ENCODE results near the gene ASCL5.

Gene ASCL5

DNA sequence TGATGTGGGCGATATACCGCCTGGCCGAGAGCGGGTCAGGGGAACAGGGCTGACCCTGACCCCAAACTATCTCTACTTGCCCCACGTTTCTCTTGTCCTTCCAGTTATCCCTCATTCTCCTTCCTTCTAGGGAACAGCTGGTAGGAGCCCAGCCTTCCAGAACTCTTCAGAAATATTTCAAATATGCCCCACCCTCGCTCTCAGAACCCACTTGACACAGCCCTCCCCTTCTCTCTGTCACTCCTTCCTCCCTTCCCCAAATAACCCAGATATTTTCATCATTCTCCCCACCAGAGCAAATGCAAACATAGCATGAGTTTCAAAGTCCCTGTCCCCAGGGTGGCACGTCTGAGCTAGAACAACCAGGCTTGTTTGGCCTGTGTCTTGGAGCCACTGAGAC is 15.8 kb downstream of the ASCL5 start:
- DNase-seq (ENCODE audit: low read depth in 2 of 2) = no peak

DNA sequence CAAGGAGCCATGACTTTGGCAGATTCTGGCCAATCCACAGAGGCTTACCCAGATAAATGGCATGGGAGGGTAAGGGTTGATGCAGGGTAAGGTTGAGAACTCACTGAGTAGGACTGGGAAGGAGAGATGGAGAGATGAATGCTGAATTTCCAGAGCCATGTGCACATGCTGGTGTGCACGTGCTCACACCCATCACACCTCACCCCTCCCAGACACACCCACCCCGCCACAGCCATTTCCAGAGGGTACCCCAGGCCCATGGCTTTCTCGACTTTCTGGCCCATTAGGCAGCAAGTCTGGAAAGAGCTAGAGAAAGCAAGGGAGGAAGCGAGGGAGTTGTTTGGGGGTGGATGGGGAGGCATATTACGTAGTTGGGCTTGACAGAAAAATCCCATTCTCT is 16.4 kb downstream of the ASCL5 start:
- no peak for DNase-seq (ENCODE audit: low read depth in 2 of 2)

DNA sequence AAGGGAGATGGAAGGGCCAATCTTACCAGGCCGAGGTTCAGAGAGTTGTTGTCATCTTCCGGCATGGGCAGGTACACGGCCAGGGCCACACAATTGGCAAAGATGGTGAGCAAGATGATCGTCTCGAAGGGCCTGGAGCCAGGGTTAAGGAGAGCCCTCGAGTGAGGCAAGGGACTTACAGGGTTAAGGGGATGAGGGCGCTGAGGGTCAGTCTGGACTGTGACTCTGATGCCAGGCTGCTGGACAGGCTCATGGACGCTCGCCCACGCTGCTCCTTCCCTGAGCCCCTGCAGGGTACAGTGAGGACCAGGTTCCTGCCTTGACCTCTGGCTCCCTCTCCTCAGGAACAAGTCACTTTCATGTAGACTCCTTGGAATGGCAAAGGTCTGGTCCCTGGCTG is 16.8 kb downstream of the ASCL5 start:
- no peak for DNase-seq (ENCODE audit: low read depth in 2 of 2)

DNA sequence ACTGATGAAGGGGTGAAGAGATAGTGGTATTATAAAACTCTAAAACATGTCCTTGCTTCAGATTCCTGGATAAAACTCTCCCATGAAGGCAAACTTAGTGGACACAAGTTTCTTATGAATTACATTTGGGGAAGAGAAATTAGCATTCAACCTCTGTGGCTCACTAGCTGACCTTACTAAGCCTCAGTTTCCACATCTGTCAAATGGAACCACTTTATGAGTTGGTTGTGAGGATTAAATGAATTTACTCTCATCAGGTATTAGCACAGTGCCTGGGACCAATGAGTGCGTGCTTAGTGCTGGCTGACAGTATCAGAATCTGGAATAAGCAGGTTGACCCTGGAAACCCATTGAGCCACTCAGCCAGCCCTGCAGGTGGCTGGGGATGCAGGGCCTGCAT is 17.3 kb downstream of the ASCL5 start:
- no peak for DNase-seq (ENCODE audit: low read depth in 2 of 2)

DNA sequence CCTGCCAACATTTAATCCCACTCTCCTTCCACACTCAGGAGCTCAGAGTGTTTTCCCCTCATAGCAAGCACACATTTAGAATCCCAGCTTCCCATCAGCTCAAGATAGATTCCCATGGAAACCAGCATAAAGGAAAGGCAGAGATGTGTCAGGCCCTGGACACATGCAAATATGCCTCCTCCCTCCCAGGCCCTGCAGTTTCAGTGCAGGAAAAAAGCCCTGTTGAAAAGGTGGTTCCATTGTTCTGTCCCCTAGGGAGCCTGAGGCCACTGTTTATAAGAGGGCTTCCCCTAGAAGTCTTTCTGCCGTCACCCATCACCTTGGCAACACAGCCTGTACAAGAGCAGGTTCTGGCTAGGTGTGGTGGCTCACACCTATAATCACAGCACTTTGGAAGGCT is 18.4 kb downstream of the ASCL5 start:
- no peak for DNase-seq (ENCODE audit: low read depth in 2 of 2)

DNA sequence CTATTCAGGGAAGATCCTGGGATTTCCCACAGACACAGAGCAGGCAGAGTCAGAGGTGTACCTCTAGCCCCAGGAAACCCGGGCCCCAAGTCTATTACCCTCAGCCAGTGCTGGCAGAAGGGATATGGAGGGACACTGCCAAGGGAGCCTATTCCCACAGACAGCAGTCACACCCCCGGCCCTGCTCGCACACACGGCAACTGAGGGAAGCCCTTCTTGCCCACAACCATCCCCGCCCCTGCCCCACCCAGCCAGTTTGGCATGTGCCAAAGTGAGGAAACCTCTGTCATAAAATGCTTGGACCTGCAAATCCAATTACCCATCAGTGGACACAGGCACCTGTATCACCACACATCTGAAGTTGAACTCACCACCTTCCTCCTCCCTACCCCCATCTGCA is 21.3 kb downstream of the ASCL5 start:
- DNase-seq (ENCODE audit: low read depth in 2 of 2) = no peak

DNA sequence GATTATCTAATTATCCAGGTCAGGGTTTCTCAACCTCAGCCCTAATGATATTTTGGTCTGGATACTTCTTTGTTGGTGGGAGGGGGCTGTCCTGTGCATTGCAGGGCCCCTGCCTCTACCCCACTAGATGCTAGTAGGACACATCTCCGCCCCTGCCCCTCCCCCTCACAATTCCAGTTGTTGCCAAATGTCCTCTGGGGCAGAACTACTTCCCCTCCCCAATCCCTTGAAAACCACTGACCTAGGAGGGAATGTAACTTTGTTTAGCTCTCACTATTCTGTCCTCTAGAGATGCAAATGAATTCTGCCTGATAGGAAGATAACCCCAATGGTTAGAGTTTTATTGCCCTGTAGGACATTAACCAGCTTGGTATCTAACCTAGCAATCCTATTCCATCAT is 22.8 kb downstream of the ASCL5 start:
- DNase-seq (ENCODE audit: low read depth in 2 of 2) = no peak

DNA sequence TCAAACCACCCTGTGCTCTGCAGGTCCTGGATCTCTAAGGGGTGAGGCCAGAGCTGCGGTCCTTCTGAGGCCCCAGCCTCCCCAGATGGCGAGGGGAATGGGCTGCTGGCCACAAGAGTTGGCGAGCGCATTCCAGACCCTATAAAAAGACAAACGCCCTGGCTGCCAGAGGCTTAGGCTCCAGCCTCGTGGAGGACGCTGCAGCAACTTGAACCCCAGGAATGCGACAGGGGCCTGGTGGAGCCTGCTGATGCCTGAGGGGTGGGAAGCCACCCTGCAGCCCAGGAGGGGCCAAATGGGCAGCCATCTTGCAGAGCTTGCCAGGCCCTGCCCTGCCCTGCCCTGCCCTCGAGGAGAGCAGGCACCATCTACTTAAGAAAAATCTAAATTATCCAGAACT is 23.3 kb downstream of the ASCL5 start:
- DNase-seq (ENCODE audit: low read depth in 2 of 2) = no peak

DNA sequence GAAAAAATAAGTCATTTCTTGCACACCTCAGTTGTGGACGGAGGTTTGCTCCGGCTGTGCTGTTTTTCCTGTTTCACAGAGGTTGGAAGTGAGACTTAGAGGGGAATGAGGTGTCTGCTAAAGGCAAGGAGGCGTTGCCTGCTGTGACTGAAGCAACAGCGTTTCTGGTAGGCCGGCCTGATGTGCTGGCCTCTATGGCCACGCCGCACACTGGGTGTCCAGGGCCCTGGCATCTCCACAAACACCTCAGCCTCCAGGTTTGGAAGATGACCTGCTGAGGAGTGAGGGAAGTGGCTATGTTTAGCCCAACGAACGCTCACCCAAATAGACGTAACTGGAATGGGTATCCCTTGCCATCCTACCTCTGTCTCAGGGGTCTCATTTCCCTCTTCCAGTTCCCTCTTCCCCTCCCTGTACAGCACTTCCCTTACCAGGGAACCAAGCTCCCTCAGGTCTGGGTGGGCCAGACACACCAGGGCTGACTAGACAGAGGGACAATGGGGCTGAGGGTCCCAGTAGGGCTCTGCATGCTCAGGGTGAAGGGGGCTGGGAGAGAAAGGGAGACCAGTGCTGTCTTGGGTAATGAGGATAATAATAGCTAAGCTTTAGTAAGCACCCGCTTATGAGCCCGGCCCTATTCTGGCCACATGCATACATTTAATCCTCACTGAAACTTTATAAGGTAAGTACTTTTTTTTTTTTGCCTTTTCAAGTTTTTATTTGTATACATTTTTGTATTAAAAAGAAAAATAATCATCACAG is 26.6 kb downstream of the ASCL5 start:
- DNase-seq (ENCODE audit: low read depth in 2 of 2) = no peak

DNA sequence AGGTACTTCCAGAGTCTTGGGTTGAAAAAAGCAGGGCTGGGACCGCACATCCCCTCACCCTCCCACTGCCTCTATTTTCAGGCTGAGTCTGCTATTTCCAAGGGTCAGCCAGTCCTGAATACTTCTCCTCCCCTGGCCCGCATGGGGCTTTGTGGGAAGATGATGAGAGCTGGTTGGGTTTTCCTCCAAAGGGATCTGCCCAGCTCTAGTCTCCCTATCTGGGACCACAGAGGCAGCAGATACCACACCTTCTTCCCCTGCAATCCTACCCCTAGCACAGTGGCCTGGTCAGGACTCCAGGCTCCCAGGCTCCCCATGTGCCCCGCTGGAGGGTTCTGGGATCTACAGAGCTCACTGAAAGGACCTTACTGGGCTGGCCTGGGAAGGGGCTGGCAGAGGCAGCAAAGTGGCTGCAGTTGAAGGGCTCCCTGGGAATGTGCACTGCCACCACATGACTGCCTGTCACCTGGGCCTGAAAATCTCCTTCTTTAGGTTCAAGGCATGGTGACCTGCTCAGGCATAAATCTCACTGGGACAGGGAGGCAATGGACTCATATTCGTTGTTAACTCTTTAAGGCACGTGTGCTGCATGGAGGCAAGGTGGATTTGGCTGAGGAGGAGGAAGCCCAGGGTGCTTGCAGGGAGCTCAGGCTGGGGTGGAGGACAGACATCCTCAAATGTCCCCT is 27.8 kb downstream of the ASCL5 start:
- no peak for DNase-seq (ENCODE audit: low read depth in 2 of 2)

DNA sequence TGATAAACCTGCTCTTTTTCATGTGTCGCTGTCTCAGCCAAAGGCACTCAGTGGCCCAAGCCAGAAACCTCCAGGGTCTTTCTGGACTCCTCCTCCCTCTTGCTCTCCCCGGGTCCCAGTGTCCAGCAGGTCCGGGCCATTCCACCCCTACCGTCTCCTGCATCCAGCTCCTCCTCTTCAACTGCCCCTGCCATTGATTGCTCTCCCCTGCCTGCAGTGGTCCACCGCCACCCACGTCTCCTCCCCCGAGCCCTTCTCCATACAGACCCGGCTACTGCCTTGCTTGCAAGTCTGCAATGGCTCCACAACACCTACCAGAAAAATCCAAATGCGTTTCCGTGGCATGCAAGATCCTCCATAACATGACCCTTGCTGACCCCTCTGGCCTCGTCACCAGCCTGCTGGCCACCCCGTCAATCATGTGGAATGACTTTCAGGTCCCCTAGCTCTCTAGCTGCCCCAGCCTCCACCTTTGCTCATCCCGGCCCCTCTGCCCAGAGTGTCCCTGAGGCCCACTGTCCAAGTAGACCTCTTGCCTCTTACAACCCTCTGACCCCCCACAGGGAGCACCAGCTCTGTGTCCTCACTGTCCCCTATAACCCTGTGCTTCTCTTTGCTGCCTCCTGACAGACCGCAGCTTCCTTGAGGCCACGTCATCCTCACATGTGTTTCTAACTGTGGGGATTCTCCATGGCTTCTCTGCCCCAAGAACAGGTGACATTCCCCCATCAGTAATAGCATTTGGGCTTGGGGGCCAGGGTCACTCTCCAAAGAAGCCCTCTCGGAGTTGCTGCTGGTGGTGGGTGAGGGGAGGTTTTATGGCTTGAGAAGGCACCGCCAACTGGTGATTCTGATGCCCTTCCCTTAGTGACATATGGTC is 29.8 kb downstream of the ASCL5 start:
- no peak for DNase-seq (ENCODE audit: low read depth in 2 of 2)

DNA sequence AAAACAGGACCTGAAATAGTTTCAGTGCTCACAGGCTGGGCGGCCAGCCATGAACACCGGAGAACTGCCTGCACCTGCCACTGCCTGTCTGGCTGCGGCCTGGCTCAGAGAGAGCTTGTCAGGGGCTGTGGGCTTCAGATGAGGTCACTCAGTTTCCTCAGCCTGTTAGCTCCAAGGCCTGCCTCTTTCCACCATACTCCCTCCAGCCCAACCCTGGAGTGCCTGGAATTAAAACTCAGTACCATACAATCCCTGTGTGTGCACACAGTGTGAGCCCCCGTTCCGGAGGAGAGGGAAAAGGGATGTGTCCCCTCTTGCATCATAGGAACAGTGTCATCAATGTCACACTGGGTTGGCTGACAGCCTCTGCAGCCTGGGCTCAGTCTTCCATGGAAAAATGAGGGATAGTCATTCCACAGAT is 30.9 kb downstream of the ASCL5 start:
- DNase-seq (ENCODE audit: low read depth in 2 of 2) = no peak

DNA sequence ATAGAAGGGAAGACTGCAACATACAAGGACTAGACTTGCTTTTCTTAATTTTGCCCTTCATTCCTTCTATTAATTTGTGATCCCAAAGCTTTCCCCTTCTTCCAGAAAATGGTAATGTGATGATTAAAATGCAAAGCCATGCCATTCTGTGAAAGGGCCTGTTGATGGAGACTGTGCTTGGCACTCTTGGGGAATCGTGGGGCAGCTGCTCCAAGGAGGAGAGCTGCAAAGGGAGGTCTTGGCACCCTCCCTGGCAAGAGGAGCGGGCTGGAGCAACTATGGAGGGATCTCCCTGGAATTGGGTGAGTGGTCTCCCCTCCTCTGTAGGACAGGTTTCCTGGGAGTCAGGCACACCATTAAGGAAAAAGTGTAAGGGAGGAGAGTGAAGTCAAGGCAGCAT is 31.4 kb downstream of the ASCL5 start:
- no peak for DNase-seq (ENCODE audit: low read depth in 2 of 2)

DNA sequence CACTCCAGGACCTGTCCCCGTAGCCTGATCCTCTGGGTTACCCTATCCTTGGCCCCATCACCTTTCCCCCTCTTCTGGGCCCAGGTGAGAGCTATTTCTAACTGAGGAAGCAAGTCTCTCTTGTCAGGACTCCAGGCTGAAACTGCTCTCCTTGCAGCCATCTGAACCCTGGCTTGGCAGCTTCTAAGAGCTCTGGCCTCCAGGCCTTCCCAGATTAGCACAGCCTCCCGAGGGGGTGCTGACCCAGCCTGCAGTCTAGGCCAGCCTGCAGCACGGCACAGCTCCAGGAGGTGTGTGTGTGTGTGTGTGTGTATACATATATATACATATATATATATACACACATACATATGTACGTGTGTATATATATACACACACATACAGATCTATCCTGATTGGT is 32.2 kb downstream of the ASCL5 start:
- no peak for DNase-seq (ENCODE audit: low read depth in 2 of 2)

DNA sequence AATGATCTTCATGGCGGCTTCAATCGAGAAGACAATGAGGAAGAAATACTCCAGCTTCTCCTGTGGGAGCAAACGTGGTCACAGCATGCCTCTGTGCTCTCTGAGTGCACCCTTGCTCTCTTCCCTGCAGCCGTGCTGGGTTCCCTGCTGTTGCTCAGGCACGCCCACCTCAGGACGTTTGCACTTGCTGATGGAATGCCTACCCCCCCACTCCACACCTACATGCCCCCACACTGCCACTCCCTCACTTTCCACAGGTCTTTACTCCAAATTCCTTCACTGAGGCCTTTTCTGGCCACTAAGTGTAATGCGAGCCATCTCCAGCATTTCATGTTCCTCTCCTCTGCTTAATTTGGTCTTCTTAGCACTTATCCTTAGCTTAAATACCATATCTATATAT is 33.0 kb downstream of the ASCL5 start:
- DNase-seq (ENCODE audit: low read depth in 2 of 2) = no peak

DNA sequence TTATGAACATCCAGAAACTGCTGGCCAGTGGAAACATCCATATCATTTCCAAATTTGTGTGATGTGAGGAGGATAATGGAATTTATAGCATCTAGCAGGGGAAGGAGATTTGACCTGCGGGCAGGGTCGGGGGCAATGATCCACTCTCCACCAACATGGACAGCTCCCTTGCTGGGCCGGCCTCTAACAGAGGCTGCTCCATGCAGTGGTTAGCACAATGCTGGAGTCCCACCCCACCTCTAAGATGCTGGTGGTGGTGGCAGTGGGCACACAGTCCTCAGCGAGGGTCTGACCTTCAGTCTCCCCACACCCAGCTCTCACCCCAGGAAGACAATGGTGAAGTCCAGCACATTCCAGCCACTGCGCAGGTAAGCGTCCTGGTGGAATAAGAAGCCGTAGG is 33.4 kb downstream of the ASCL5 start:
- no peak for DNase-seq (ENCODE audit: low read depth in 2 of 2)

DNA sequence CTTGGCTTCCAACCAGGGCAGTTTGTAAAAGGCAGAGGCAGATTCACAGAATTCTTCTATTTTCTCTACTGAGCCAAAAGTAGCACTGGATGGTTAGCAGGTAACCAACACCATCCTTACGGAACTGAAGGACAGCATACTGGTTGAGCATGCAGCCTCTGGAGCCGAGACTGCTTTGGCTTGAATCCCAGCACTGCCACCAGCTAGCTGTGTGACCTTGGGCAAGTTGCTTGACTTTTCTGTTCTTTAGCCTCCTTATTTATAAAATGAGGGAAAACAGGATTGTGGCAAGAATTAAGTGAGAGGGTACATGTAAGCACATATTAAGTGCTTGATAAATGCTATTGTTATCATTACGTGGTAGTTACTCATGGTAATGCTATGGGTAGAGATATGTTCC is 34.2 kb downstream of the ASCL5 start:
- no peak for DNase-seq (ENCODE audit: low read depth in 2 of 2)

DNA sequence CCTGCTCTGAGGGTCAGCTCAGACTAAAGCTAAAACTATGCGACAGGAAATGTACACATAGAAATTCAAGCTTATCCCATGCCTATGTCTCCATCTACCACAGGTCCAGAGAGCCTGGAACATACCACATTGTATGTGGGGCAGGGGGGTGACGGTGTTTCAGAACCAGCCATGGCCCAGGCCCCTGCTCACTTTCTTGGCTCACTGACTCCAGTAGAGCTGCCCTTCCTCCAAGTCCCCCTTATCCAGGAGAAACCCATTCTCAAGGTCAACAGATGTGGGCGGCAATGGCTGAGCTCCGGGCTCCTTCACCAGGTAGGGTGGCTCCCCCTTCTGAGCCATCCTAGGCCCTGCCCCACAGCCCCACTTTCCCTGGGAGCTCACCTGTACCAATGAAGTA is 35.7 kb downstream of the ASCL5 start:
- no peak for DNase-seq (ENCODE audit: low read depth in 2 of 2)

DNA sequence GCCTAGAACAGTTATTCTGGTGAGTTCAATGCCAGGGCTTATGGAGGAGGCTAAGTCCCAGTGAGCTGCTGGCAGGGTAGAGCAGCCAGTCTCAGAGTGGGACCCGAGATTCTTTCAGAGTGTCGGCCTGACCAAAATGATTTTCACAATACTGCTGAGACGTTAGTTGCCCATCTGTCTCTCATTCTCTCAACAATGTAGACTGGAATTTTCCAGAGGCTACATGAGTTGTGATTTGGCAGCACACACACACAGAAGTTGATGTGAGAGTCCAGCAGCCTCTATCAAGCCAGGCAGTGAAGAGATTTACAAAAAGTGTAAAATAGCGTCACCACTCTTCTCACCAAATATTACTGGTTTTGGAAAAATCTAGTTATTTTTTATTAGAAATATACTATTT is 36.4 kb downstream of the ASCL5 start:
- no peak for DNase-seq (ENCODE audit: low read depth in 2 of 2)

DNA sequence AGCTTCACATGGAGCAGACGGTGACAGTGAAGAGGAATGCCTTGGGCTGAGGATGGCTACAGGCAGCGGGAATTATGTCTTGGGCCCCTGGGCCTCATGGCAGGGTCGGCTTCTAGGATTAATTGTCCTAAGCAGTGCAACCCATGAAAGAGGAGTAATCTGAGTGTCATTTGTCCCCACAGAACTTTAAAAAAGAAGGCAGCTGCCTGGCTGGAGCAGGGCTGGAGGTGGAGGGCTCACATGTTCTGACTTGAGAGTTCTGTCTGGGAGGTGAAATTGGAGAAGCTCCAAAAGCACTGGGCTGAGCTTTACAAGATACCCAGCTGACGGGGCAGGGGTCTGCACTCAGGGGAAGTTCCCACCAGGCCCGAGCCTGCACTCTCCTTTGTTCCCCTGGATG is 37.4 kb downstream of the ASCL5 start:
- no peak for DNase-seq (ENCODE audit: low read depth in 2 of 2)

DNA sequence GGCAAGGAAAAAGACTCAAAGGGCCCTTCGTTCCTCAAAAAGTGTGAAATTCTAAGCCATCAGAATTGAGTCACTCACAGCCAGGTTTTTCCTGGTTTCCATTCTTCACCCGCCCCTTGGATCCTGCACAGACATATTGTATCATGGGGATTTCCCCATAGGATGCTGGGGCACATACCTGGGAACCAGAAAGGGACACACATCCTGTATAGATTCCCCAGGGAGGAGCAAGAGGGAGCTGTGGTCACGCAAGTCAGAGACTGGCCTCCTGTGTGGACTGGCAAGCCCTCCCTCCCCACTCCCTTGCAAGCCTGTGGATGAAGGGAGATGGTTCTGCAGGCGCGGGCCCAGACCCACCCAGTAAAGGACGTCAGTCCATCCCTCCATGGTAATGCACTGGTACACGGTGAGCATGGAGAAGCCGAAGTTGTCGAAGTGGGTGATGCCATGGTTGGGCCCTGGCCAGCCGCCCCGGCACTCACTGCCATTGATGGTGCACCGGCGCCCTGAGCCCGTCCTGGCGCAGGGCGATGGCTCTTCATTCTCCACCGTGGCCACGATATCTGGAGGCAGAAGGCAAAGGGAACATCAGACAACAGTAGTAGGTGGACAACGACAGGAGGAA is 38.0 kb downstream of the ASCL5 start:
- no peak for DNase-seq (ENCODE audit: low read depth in 2 of 2)

DNA sequence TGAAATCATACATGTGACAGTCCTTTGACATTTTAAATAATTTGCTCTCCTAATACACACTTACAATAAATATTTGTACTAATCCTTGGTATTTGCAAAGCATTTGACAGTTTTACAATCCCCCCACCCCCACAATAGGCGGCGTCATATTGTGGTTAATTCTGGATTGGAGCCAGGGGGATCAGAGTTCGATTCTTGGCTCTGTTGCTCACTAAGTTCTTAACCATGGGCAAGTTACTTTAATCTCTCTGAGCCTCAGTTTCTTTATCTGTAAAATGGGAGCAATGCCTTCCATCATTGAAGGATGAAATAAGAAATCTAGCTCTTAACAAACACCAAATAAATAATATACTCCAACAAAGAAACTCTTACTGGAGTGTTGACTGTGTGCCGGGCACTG is 38.6 kb downstream of the ASCL5 start:
- no peak for DNase-seq (ENCODE audit: low read depth in 2 of 2)
